Activated CD8-positive, alpha-beta T cell treated with anti-CD3 and anti-CD28 coated beads for 36 hours (primary cell): Measurements from ENCODE around the gene TMEM184B. TPM values are rescaled to one million over a fixed set of nuclear protein-coding genes. Genes with fewer than 3 reads are reported as not detected.

Experiments used
- ATAC-seq: fragments of 200-7000 bp; cut with Tn5 transposase; one replicate; pipeline ENCODE4 v1.10.0; 2021; ENCODE audit warnings: mild to moderate bottlenecking, moderate library complexity
- CTCF ChIA-PET: fragments of 350-600 bp; sonication (Branson Sonifier 250); formaldehyde crosslinking; loops from one replicate; lab custom pipeline; 2021; ENCODE audit warnings: antibody characterized with exemption; lab: Charles Lee
- POLR2A ChIA-PET: fragments of 350-600 bp; sonication (Branson Sonifier 250); formaldehyde crosslinking; loops from one replicate; lab custom pipeline; 2021; ENCODE audit warnings: antibody characterized with exemption; lab: Charles Lee
- DNase-seq: peaks from one replicate; pipeline ENCODE4 v3.0.0-alpha.2; 2020
- H3K27ac Mint-ChIP-seq: one replicate; pipeline ENCODE4 v1.8.0; 2021; ENCODE audit warnings: mild to moderate bottlenecking, mixed read lengths
- H3K27me3 Mint-ChIP-seq: one replicate; pipeline ENCODE4 v1.8.0; 2021; ENCODE audit warnings: mixed read lengths
- H3K36me3 Mint-ChIP-seq: one replicate; pipeline ENCODE4 v1.8.0; 2021; ENCODE audit warnings: low read depth, mixed read lengths
- H3K4me1 Mint-ChIP-seq: one replicate; pipeline ENCODE4 v1.8.0; 2021; ENCODE audit warnings: low read depth, mixed read lengths
- H3K4me3 Mint-ChIP-seq: one replicate; pipeline ENCODE4 v1.8.0; 2021; ENCODE audit warnings: mild to moderate bottlenecking, moderate library complexity, mixed read lengths
- H3K9me3 Mint-ChIP-seq: one replicate; pipeline ENCODE4 v1.8.0; 2021; ENCODE audit warnings: mixed read lengths
- intact Hi-C: fragments of 100-400 bp; cut with micrococcal nuclease; formaldehyde crosslinking; loops from one replicate; pipeline ENCODE4 v1.10.0; 2022
- total RNA-seq, 2 experiments: library from RNA; stranded (reverse); gene quantifications; one replicate each; pipeline ENCODE4 v1.2.3, GENCODE V29; 2021
- TF ChIP-seq, protein P1 (sequence below): fragments of 200-600 bp; IDR thresholded peaks from one replicate; pipeline ENCODE4 v1.8.0; 2022; ENCODE audit warnings: antibody characterized with exemption, mild to moderate bottlenecking

Gene TMEM184B
- total RNA-seq, 2 experiments from 2014 or later: 15.7 to 16.8 TPM

DNA sequence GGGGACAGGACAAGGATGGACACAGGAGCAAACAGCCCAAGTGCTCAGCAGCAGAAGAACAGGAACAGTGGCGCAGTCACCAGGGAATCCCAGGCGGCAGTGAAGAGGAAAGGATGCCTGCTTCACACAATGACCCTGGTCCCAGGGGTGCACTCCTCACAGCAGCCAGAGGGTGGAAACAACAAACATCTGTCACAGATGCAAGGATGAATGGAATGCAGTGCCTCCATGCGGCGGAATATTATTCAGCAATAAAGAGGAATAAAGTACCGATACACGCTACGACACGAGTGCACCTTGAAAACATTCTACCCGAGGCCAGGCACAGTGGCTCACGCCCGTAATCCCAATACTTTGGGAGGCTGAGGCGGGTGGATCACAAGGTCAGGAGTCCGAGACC is 31.7 kb upstream of the TMEM184B start:
- intact Hi-C loops: no loop called here
- Mint-ChIP-seq H3K9me3 (no peaks in the 10 kb centered on the region), H3K27ac (no peak overlapping the region), H3K36me3 (peaks cover 36% of the 10 kb centered on the region), H3K27me3 (no peaks in the 10 kb centered on the region), H3K4me3 (no peak overlapping the region), H3K4me1 (peaks cover 27% of the 10 kb centered on the region)
- ATAC-seq: no peak
- ChIA-PET CTCF (interaction anchor here (1.3 kb wide), 1 partner anchor 10 kb away, joined by 4 read pairs; no protein-coding TSS in a partner anchor), POLR2A (interaction anchor here (2.3 kb wide), 1 partner anchor 8 kb away, joined by 6 read pairs; no protein-coding TSS in a partner anchor)
- DNase-seq: no peak
- TF ChIP-seq, protein P1, sequence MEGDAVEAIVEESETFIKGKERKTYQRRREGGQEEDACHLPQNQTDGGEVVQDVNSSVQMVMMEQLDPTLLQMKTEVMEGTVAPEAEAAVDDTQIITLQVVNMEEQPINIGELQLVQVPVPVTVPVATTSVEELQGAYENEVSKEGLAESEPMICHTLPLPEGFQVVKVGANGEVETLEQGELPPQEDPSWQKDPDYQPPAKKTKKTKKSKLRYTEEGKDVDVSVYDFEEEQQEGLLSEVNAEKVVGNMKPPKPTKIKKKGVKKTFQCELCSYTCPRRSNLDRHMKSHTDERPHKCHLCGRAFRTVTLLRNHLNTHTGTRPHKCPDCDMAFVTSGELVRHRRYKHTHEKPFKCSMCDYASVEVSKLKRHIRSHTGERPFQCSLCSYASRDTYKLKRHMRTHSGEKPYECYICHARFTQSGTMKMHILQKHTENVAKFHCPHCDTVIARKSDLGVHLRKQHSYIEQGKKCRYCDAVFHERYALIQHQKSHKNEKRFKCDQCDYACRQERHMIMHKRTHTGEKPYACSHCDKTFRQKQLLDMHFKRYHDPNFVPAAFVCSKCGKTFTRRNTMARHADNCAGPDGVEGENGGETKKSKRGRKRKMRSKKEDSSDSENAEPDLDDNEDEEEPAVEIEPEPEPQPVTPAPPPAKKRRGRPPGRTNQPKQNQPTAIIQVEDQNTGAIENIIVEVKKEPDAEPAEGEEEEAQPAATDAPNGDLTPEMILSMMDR: no peak

DNA sequence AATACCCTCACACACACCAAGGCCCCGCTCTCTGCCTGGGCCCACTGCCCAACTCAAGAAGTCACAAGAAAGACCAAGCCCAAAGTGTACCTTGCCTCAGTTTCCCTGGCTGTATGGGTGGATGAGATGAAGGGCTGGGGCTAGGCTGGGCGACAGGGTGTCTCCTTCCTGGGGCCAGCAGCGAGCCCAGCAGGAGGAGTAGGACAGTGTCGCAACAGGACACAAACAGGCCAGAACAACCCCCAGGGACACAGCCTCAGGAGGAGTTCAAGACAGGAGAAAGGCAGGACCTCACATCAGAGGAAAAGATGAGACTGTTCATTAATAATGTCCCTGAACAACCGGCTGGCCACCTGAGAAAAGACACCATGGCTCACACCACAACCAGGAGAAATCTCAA is 31.2 kb upstream of the TMEM184B start:
- H3K4me1 Mint-ChIP-seq: peaks cover 25% of the 10 kb centered on the region
- TF ChIP-seq, protein P1: no peak
- H3K36me3 Mint-ChIP-seq: peaks cover 37% of the 10 kb centered on the region
- ChIA-PET POLR2A (no interaction called here), CTCF (no interaction called here)
- DNase-seq (no peak), ATAC-seq (no peak)
- intact Hi-C loops: no loop called here
- no peaks in the 10 kb centered on the region for H3K9me3 Mint-ChIP-seq
- H3K27ac Mint-ChIP-seq: no peak overlapping the region
- no peaks in the 10 kb centered on the region for H3K27me3 Mint-ChIP-seq
- no peak overlapping the region for H3K4me3 Mint-ChIP-seq

DNA sequence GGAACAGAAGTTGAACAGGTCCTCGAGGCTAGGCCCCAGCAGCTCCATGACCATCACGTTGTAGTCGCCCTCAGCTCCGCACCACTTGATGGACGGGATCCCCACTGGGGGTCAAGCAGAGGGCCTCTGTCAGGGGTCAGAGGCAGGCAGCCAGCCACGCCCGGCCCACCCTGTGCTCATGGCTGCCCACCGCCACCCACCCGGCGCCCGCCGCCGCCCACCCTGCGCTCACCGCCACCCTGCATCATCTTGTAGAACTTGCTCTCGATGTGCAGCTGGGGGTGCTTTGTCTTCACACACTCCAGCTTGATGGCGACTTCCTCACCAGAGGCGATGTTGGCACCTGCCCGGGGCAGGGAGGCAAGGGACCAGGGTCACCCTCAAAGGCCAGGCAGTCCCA is 30.1 kb upstream of the TMEM184B start:
- Mint-ChIP-seq H3K4me3 (no peak overlapping the region), H3K9me3 (no peaks in the 10 kb centered on the region), H3K27ac (no peak overlapping the region), H3K36me3 (peaks cover 35% of the 10 kb centered on the region), H3K27me3 (no peaks in the 10 kb centered on the region), H3K4me1 (peaks cover 23% of the 10 kb centered on the region)
- TF ChIP-seq, protein P1: no peak
- ChIA-PET CTCF (no interaction called here), POLR2A (no interaction called here)
- ATAC-seq (no peak), DNase-seq (no peak)
- intact Hi-C loops: no loop called here

DNA sequence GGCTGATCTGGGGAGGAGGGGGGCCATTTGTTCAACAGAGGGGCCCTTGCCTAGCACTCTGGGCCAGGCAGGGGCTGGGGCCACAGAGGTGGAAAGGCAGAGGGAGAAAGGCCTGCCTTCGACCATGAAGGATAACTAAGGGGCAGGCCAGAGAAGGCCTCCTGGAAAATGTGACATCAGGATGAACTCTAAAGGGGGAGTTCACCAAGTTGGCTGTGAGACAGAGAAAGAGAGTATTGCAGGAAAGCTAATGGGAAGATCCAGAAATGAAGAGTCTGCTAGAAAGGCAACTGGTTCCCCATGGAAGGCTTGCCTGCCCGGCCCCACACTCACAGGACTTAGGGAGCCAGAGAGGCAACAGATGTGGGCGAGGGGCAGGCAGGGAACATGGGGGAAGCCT is 28.1 kb upstream of the TMEM184B start:
- TF ChIP-seq, protein P1: no peak
- no peak overlapping the region for H3K27ac Mint-ChIP-seq
- no peaks in the 10 kb centered on the region for H3K27me3 Mint-ChIP-seq
- H3K4me1 Mint-ChIP-seq: peaks cover 12% of the 10 kb centered on the region
- no peak for DNase-seq
- ChIA-PET CTCF (no interaction called here), POLR2A (no interaction called here)
- no peak overlapping the region for H3K4me3 Mint-ChIP-seq
- no peak for ATAC-seq
- no peaks in the 10 kb centered on the region for H3K9me3 Mint-ChIP-seq
- peaks cover 38% of the 10 kb centered on the region for H3K36me3 Mint-ChIP-seq
- intact Hi-C loops: no loop called here

DNA sequence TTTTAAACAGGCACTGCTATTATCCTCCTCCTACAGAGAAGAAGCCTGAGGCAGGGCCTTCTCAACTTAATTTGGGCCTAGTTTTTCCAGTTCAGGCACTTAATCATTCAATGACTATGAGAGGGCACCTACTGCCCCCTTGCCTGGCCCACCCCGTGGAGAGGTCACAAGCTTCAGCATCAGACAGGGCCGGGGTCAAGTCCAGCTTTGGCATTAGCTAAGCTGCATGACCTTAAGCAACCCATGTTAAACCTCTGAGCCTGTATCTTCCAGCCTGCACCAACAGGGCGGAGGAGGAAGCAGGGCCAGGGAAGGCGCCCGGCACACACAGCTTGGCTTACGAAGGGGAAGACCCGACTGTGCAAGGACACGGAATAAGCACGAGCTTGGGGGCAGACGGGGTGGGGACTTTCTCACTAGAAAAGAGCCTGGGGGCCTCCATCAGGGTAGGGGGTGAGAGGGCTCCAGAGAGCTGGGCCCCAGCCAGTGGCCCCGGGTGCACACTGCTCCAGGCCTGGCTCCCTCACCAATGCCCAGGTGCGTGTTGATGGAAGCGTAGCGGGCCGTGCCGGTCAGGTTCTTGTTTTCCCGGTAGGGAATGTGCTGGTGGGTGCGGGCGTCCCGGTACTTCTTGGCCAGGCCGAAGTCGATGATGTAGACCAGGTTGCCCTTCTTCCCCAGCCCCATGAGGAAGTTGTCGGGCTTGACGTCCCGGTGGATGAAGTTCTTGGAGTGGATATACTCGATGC is 27.6 kb upstream of the TMEM184B start:
- H3K9me3 Mint-ChIP-seq: no peaks in the 10 kb centered on the region
- H3K4me1 Mint-ChIP-seq: peaks cover 6% of the 10 kb centered on the region
- CTCF ChIA-PET: no interaction called here
- DNase-seq: no peak
- POLR2A ChIA-PET: no interaction called here
- H3K27ac Mint-ChIP-seq: no peak overlapping the region
- ATAC-seq: no peak
- H3K4me3 Mint-ChIP-seq: no peak overlapping the region
- intact Hi-C loops: no loop called here
- H3K27me3 Mint-ChIP-seq: no peaks in the 10 kb centered on the region
- TF ChIP-seq, protein P1: no peak
- peaks cover 37% of the 10 kb centered on the region for H3K36me3 Mint-ChIP-seq
